ENCODE data around the gene MINK1.

Gene MINK1

GRCh38 chr17:4933646-4934045 is 100.5 kb downstream of the MINK1 start:
- DNase-seq (ENCODE audit: low spot score), result no peak

- no peak for DNase-seq (ENCODE audit: low spot score)
These were observed 101.2 kb downstream of the MINK1 start for GRCh38 chr17:4934173-4934979.

- DNase-seq (ENCODE audit: low spot score), result no peak
These were observed 102.5 kb downstream of the MINK1 start for GRCh38 chr17:4935650-4936049.

- no peak for DNase-seq (ENCODE audit: low spot score)
These were observed 103.3 kb downstream of the MINK1 start for GRCh38 chr17:4936436-4936835.

GRCh38 chr17:4937553-4937952 is 104.4 kb downstream of the MINK1 start:
- no peak for DNase-seq (ENCODE audit: low spot score)

- no peak for DNase-seq (ENCODE audit: low spot score)
These were observed 104.9 kb downstream of the MINK1 start for GRCh38 chr17:4938069-4938491.

GRCh38 chr17:4938688-4939545 is 105.8 kb downstream of the MINK1 start:
- no peak for DNase-seq (ENCODE audit: low spot score)

GRCh38 chr17:4939546-4939795 is 106.3 kb downstream of the MINK1 start:
- DNase-seq (ENCODE audit: low spot score), result peak; percentile 41

- DNase-seq (ENCODE audit: low spot score), result peak; percentile 91
These were observed 106.8 kb downstream of the MINK1 start, which contains the start of the genes RNF167 and SLC25A11 for GRCh38 chr17:4939796-4940554. TSS of gene RNF167 (plus strand) at chr17:4940268. CDS start at chr17:4940910, 642 bp downstream. TSS of gene SLC25A11 (minus strand) at chr17:4940046. CDS start at chr17:4939910, 136 bp downstream.

GRCh38 chr17:4940555-4941318 is 107.6 kb downstream of the MINK1 start:
- DNase-seq (ENCODE audit: low spot score), result peak; percentile 81

GRCh38 chr17:4941319-4941610 is 108.1 kb downstream of the MINK1 start:
- DNase-seq (ENCODE audit: low spot score), result no peak

- DNase-seq (ENCODE audit: low spot score), result no peak
These were observed 109.8 kb downstream of the MINK1 start for GRCh38 chr17:4942760-4943508.

GRCh38 chr17:4944163-4944553 is 111.0 kb downstream of the MINK1 start:
- no peak for DNase-seq (ENCODE audit: low spot score)

GRCh38 chr17:4944554-4945175 is 111.5 kb downstream of the MINK1 start:
- no peak for DNase-seq (ENCODE audit: low spot score)

GRCh38 chr17:4945176-4945943 is 112.2 kb downstream of the MINK1 start:
- no peak for DNase-seq (ENCODE audit: low spot score)

- DNase-seq (ENCODE audit: low spot score), result no peak
These were observed 112.8 kb downstream of the MINK1 start for GRCh38 chr17:4945944-4946280.

- no peak for DNase-seq (ENCODE audit: low spot score)
These were observed 113.3 kb downstream of the MINK1 start for GRCh38 chr17:4946312-4946976.

GRCh38 chr17:4947010-4947410 is 113.9 kb downstream of the MINK1 start:
- no peak for DNase-seq (ENCODE audit: low spot score)
